ENCODE results near the gene KIR3DL1. TPM values are rescaled to one million over a fixed set of nuclear protein-coding genes. Genes with fewer than 3 reads are reported as not detected.
"Not testable (repeated sequence)": the region's sequence is repeated elsewhere in the genome, so short reads cannot be mapped to it uniquely, and the experiment has no call there.

KIR3DL1 gene
- under 1 TPM in 1 of 4 donors, not detected in 3; 0.39 TPM for total RNA-seq

DNA sequence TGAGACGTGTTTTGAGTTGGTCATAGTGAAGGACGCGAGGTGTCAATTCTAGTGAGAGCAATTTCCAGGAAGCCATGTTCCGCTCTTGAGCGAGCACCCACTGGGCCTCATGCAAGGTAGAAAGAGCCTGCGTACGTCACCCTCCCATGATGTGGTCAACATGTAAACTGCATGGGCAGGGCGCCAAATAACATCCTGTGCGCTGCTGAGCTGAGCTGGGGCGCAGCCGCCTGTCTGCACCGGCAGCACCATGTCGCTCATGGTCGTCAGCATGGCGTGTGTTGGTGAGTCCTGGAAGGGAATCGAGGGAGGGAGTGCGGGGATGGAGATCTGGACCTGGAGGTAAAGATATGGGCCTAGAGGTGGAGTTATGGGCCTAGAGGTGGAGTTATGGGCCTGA lies at the start of gene KIR3DL1:
Gene KIR3DL1, plus strand, starts transcription at position 218 of the 400 bp plus-strand sequence.
- 85 to 89% methylated on average over 7 to 11 of the region's 17 CpGs for WGBS, 2 donors (ENCODE audit: low coverage in 1 of 2)
- ATAC-seq, H3K4me1 ChIP-seq, H3K4me3 ChIP-seq, H3K36me3 ChIP-seq, H3K27ac ChIP-seq: not testable (repeated sequence)
- Histone ChIP-seq H3K27me3 (peaks cover 23% of the 10 kb centered on the region), H3K9me3 (peaks cover 0 to 18% (median 0%) of the 10 kb centered on the region in 3 donors)

DNA sequence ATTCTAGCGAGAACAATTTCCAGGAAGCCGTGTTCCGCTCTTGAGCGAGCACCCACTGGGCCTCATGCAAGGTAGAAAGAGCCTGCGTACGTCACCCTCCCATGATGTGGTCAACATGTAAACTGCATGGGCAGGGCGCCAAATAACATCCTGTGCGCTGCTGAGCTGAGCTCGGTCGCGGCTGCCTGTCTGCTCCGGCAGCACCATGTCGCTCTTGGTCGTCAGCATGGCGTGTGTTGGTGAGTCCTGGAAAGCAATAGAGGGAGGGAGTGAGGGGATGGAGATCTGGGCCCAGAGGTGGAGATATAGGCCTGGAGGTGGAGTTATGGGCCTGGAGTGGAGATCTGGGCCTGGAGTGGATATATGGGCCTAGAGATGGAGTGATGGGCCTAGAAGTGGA lies 46.6 kb upstream of the KIR3DL1 start, which contains the start of gene KIR2DL1:
Gene KIR2DL1, plus strand, starts transcription at position 148 of the 400 bp plus-strand sequence. Its CDS starts 58 bp downstream, at position 206.
- not testable (repeated sequence) for H3K27me3 ChIP-seq, H3K36me3 ChIP-seq, H3K4me3 ChIP-seq, ATAC-seq, H3K4me1 ChIP-seq, H3K27ac ChIP-seq
- H3K9me3 ChIP-seq = peaks cover 0 to 12% (median 0%) of the 10 kb centered on the region in 3 donors
- 92% methylated on average over 6 of the region's 15 CpGs; no CpG with 5 or more reads in 1 of the 2 donors for WGBS, 2 donors (ENCODE audit: low coverage in 1 of 2)

DNA sequence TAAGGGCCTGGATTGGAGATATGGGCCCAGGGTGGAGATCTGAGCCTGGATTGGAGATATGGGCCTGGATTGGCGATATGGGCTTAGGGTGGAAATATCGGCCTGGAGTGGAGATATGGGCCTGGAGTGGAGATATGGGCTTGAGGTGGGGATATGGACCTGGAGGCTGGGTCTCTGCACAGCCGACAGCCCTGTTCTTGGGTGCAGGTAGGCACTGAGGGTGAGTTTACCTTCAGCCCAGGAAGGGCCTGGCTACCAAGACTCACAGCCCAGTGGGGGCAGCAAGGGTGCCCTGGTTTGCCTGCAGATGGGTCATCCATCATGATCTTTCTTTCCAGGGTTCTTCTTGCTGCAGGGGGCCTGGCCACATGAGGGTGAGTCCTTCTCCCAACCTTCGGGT lies 45.8 kb upstream of the KIR3DL1 start:
- H3K27me3 ChIP-seq, H3K4me3 ChIP-seq, H3K27ac ChIP-seq, ATAC-seq, H3K36me3 ChIP-seq, H3K4me1 ChIP-seq, H3K9me3 ChIP-seq: not testable (repeated sequence)
- WGBS, 2 donors (ENCODE audit: low coverage in 1 of 2) = 71 to 78% methylated on average over 2 to 3 of the region's 4 CpGs

DNA sequence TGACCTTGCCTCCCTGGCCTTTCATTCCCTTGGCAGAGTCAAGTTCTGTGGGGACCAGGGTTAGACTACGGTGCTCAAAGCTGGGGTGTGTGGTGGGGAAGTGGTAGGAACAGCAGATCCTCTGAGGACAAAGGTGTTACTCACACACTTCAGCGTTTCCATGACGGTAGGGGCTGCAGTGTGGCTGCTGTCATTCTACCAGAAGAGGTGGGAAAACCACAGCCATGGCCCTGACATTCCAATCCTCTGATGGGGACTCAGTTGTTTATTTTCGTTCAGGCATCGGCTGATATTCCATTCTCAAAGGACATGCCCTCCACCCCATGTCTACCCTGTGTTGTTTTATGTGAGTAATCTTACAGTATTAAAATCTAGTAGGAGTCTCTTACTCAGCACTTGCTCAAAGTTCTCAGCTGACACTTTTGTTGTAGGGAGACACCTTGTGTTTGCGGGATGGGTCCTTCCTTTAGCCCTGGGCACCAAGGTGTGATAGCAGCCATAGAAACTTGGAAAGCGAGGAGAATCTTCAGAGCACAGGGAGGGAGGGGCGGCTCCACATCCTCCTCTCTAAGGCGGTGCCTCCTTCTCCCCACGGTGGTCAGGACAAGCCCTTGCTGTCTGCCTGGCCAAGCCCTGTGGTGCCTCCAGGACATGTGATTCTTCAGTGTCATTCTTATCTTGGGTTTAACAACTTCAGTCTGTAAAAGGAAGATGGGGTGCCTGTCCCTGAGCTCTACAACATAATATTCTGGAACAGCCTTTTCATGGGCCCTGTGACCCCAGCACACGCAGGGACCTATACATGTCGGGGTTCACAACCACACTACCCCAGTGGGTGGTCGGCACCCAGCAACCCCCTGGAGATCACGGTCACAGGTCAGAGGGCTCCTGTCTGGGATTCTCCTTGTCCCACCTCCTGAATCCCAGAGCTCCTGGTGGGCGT lies 45.0 kb upstream of the KIR3DL1 start:
- 76 to 80% methylated on average over 8 to 9 of the region's 15 CpGs for WGBS, 2 donors (ENCODE audit: low coverage in 1 of 2)
- not testable (repeated sequence) for ATAC-seq

DNA sequence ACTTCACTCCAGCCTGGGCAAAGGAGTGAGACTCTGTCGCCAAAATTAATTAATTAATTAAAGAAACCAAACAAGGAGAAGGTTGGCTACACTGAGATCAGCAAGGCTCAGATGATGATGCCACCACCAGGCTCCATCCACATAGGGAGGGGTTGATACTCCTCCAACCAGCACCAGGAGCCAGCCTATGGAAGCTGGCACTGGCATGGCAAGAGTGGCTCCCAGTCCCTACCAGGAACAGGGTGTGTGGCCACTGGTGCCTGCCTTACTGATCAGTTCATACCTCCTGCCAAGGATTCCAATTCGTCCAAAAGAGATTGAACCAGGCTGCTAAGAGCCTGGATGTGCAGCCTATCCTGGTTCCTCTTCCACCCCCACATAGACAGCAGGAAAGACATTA lies 43.6 kb upstream of the KIR3DL1 start:
- WGBS, 2 donors (ENCODE audit: low coverage in 1 of 2) = 34% methylated on average over 2 of the region's 2 CpGs; no CpG with 5 or more reads in 1 of the 2 donors
- H3K4me3 ChIP-seq, H3K27ac ChIP-seq, ATAC-seq, H3K4me1 ChIP-seq, H3K36me3 ChIP-seq, H3K9me3 ChIP-seq, H3K27me3 ChIP-seq: not testable (repeated sequence)

More for the DNA sequence above, 45.0 kb upstream of the KIR3DL1 start:
- not testable (repeated sequence) for H3K4me3 ChIP-seq, H3K9me3 ChIP-seq, H3K36me3 ChIP-seq, H3K4me1 ChIP-seq, H3K27me3 ChIP-seq, H3K27ac ChIP-seq

DNA sequence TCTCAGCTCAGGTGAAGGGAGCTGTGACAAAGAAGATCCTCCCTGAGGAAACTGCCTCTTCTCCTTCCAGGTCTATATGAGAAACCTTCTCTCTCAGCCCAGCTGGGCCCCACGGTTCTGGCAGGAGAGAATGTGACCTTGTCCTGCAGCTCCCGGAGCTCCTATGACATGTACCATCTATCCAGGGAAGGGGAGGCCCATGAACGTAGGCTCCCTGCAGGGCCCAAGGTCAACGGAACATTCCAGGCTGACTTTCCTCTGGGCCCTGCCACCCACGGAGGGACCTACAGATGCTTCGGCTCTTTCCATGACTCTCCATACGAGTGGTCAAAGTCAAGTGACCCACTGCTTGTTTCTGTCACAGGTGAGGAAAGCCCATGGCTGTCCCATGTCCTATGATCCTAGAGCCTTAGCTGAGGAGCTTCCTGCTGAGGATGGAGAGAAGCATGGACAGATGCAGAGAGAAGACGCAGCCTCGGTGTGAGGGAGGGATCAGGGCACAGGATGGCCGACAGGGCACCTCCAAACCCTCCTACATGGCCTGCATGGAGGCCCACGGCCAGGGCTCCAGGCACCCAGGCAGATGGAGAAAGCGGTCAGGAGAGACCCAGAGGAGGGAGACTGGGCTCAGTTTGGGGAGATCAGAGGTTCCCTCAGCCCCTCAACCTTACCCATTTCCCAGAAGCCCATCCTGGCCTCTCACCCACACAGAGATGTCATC lies 41.0 kb upstream of the KIR3DL1 start:
- not testable (repeated sequence) for ATAC-seq, H3K36me3 ChIP-seq, H3K9me3 ChIP-seq, H3K4me1 ChIP-seq, H3K4me3 ChIP-seq, H3K27ac ChIP-seq, H3K27me3 ChIP-seq
- 73 to 78% methylated on average over 7 to 8 of the region's 12 CpGs for WGBS, 2 donors (ENCODE audit: low coverage in 1 of 2)

DNA sequence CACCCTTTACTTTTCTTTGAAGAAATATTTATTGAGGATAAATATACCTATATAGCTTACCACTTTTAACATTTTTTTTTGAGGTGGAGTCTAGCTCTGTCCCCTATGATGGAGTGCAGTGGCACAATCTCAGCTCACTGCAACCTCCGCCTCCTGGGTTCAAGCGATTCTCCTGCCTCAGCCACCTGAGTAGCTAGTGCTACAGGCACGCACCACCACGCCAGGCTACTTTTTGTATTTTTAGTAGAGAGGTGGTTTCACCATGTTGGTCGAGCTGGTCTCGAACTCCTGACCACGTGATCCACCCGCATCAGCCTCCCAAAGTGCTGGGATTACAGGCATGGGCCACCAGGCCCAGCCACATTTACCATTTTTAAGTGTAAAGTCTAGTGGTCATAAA lies 40.4 kb upstream of the KIR3DL1 start:
- not testable (repeated sequence) for H3K9me3 ChIP-seq, H3K4me1 ChIP-seq, ATAC-seq, H3K27me3 ChIP-seq, H3K27ac ChIP-seq, H3K36me3 ChIP-seq, H3K4me3 ChIP-seq
- 60 to 89% methylated on average over 7 to 8 of the region's 8 CpGs for WGBS, 2 donors (ENCODE audit: low coverage in 1 of 2)

DNA sequence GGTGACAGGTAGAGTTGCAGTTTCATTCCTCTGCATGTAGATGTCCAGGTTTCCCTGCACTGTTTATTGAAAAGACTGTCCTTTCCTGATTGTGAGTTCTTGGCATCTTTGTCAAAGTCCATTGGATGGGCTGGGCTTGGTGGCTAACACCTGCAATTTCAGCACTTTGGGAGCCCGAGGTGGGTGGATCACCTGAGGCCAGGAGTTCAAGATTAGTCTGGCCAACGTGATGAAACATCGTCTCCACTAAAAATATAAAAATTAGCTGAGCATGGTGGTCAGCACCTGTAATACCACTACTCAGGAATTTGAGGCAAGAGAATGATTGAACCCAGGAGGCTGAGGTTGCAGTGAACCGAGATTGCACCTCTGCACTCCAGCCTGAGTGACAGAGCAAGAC lies 38.4 kb upstream of the KIR3DL1 start:
- not testable (repeated sequence) for H3K9me3 ChIP-seq, ATAC-seq, H3K36me3 ChIP-seq, H3K4me3 ChIP-seq, H3K27me3 ChIP-seq, H3K27ac ChIP-seq, H3K4me1 ChIP-seq
- WGBS, 2 donors (ENCODE audit: low coverage in 1 of 2) = 34 to 68% methylated on average over 2 of the region's 4 CpGs

DNA sequence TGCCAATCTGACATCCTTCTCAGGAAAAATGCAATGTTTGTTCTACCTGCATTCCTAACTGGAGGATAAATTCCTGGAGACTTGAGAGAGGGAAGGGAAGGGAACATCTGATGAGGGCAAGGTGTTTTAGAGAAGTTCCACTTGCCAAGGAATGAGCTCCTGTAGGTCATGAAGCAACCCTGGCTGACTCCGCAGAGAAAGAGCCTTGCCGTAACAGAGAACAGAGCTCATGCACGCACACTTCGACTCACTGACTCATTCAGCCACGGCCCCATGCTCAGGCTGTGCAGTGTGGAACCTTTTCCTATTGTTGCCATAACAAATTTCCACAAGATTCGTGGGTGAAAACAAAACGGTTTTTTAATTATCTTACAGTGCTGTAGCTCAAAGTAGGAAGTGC lies 37.4 kb upstream of the KIR3DL1 start:
- not testable (repeated sequence) for ATAC-seq

DNA sequence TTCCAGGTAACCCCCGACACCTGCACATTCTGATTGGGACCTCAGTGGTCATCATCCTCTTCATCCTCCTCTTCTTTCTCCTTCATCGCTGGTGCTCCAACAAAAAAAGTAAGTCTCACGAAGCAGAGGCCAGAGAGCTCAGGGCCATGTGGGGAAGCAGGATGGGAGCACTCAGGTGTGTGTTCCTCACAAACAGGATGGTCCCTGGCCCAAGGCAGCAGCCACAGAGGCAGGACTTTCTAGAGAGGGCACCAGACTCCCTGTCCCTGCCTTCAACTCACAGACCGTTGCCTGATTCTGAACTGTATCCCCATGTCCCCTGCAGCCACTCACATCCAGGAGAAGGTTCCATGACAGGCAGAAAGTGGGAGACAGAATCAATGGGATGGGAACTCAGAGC lies 33.4 kb upstream of the KIR3DL1 start:
- WGBS, 2 donors (ENCODE audit: low coverage in 1 of 2) = 53 to 86% methylated on average over 2 to 3 of the region's 4 CpGs
- peaks cover 13% of the 10 kb centered on the region for H3K27me3 ChIP-seq
- H3K4me3 ChIP-seq, H3K36me3 ChIP-seq, ATAC-seq, H3K27ac ChIP-seq, H3K4me1 ChIP-seq, H3K9me3 ChIP-seq: not testable (repeated sequence)

More for the DNA sequence above, 37.4 kb upstream of the KIR3DL1 start:
- H3K36me3 ChIP-seq, H3K4me3 ChIP-seq, H3K4me1 ChIP-seq, H3K27ac ChIP-seq, H3K9me3 ChIP-seq, H3K27me3 ChIP-seq: not testable (repeated sequence)
- 67 to 70% methylated on average over 4 to 7 of the region's 7 CpGs for WGBS, 2 donors (ENCODE audit: low coverage in 1 of 2)

DNA sequence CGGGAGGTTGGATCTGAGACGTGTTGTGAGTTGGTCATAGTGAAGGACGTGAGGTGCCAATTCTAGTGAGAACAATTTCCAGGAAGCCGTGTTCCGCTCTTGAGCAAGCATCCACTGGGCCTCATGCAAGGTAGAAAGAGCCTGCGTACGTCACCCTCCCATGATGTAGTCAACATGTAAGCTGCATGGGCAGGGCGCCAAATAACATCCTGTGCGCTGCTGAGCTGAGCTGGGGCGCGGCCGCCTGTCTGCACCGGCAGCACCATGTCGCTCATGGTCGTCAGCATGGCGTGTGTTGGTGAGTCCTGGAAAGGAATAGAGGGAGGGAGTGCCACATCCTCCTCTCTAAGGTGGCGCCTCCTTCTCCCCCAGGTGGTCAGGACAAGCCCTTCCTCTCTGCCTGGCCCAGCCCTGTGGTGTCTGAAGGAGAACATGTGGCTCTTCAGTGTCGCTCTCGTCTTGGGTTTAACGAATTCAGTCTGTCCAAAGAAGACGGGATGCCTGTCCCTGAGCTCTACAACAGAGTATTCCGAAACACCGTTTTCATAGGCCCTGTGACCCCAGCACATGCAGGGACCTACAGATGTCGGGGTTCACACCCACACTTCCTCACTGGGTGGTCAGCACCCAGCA lies 30.1 kb upstream of the KIR3DL1 start:
- not testable (repeated sequence) for H3K9me3 ChIP-seq, H3K4me1 ChIP-seq, ATAC-seq, H3K36me3 ChIP-seq, H3K27ac ChIP-seq, H3K4me3 ChIP-seq
- peaks cover 13% of the 10 kb centered on the region for H3K27me3 ChIP-seq
- 80 to 89% methylated on average over 5 to 14 of the region's 24 CpGs for WGBS, 2 donors (ENCODE audit: low coverage in 1 of 2)

DNA sequence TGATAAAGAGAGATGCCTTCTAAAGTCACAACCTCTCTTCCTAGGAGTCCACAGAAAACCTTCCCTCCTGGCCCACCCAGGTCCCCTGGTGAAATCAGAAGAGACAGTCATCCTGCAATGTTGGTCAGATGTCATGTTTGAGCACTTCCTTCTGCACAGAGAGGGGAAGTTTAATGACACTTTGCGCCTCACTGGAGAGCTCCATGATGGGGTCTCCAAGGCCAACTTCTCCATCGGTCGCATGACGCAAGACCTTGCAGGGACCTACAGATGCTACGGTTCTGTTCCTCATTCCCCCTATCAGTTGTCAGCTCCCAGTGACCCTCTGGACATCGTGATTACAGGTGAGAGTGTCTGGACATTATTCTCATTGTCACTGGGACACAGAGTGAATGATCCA lies 28.1 kb upstream of the KIR3DL1 start:
- 84% methylated on average over 6 of the region's 6 CpGs; no CpG with 5 or more reads in 1 of the 2 donors for WGBS, 2 donors (ENCODE audit: low coverage in 1 of 2)
- not testable (repeated sequence) for ATAC-seq

More for the DNA sequence above, 28.1 kb upstream of the KIR3DL1 start:
- H3K36me3 ChIP-seq, H3K4me1 ChIP-seq, H3K9me3 ChIP-seq, H3K27ac ChIP-seq, H3K4me3 ChIP-seq: not testable (repeated sequence)
- H3K27me3 ChIP-seq = peaks cover 13% of the 10 kb centered on the region
